Measurements from ENCODE around the gene TUB. TPM values are rescaled to one million over a fixed set of nuclear protein-coding genes. Genes with fewer than 3 reads are reported as not detected.

TUB gene
- total and polyA plus RNA-seq, 2 of the 13 experiments (the other 11 are each of a cell fraction or from before 2014, with no cell fraction given), result 4.3 to 5.6 TPM

DNA sequence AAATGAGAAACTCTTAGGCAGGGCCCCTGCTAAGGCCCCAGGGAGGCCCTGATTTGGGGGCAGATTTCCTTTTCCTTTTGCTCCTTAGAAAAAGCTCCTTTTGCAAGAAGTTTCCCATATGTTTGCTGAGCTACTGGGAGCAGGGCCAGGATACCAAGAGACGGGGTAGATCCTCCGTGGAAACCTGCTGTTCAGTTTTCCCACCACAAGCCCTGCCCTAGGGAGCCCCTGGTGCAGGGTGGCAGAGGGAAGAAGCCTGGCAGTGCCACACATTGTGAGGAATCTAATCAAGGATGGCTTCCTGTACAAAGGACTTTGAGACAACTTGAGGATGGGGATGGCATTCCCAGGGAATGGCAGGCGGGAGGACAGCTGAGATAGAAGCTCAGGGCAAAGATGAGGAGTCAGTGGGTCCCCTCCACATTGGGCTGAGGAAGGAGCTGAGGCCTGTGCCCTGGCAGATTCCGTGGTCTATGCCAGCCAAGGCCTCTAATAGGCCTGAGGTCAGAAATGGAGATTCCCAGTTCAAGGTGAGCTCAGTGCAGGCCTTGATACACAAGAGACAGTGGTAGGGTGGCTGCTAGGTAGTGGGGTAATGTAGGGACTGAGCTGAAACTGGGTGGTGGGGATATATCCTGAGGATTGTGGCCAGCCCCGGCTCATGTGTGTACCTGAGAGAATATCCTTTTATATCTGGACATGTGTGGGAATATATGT, 15.0 kb downstream of the TUB start (continued):
- TF ChIP-seq TEAD2 (CRISPR knock-in tag; IDR thresholded peaks at IDR 0.05) (no peak), ZSCAN9 (CRISPR knock-in tag; IDR thresholded peaks at IDR 0.05; ENCODE audit: borderline replicate concordance) (no peak), POLR2A (IDR thresholded peaks at IDR 0.05; ENCODE audit: insufficient read depth in 1 of 2, low read depth in 2 of 2, low read length in 2 of 2) (no peak)

GRCh38 chr11:8096575-8096974, 15.6 kb downstream of the TUB start:
- no peak for DNase-seq (ENCODE audit: low spot score)
- in situ Hi-C loops (cut with HindIII; ENCODE audit: extremely low pct_ligation_motif_present, low pct_unique_long_range_greater_than_20kb), result loop anchor here (5.0 to 10.0 kb wide), 2 partner anchors 64 to 92 kb away; no protein-coding TSS in a partner anchor
- no peak overlapping the region for H3K27ac ChIP-seq (ENCODE audit: extremely low read length, insufficient read depth, low read length)
- TF ChIP-seq, protein P1, sequence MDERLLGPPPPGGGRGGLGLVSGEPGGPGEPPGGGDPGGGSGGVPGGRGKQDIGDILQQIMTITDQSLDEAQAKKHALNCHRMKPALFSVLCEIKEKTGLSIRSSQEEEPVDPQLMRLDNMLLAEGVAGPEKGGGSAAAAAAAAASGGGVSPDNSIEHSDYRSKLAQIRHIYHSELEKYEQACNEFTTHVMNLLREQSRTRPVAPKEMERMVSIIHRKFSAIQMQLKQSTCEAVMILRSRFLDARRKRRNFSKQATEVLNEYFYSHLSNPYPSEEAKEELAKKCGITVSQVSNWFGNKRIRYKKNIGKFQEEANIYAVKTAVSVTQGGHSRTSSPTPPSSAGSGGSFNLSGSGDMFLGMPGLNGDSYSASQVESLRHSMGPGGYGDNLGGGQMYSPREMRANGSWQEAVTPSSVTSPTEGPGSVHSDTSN (CRISPR knock-in tag; IDR thresholded peaks at IDR 0.05), result no peak
- no peak for TF ChIP-seq ZNF772 (CRISPR knock-in tag; IDR thresholded peaks at IDR 0.05)
- TF ChIP-seq ZHX1 (CRISPR knock-in tag; IDR thresholded peaks at IDR 0.05; ENCODE audit: low read depth), result no peak
- TF ChIP-seq, protein P2, sequence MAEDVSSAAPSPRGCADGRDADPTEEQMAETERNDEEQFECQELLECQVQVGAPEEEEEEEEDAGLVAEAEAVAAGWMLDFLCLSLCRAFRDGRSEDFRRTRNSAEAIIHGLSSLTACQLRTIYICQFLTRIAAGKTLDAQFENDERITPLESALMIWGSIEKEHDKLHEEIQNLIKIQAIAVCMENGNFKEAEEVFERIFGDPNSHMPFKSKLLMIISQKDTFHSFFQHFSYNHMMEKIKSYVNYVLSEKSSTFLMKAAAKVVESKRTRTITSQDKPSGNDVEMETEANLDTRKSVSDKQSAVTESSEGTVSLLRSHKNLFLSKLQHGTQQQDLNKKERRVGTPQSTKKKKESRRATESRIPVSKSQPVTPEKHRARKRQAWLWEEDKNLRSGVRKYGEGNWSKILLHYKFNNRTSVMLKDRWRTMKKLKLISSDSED (CRISPR knock-in tag; IDR thresholded peaks at IDR 0.05), result no peak
- TF ChIP-seq MTA1 (CRISPR knock-in tag; IDR thresholded peaks at IDR 0.05; ENCODE audit: borderline replicate concordance), result no peak
- no peak for TF ChIP-seq KLF12 (CRISPR knock-in tag; IDR thresholded peaks at IDR 0.05; ENCODE audit: borderline replicate concordance)
- no peak for TF ChIP-seq ZNF543 (CRISPR knock-in tag; IDR thresholded peaks at IDR 0.05)
- no peak for TF ChIP-seq PCBP1 (IDR thresholded peaks at IDR 0.05; ENCODE audit: borderline replicate concordance, low read depth, low read length)
- TF ChIP-seq ZNF121 (CRISPR knock-in tag; IDR thresholded peaks at IDR 0.05), result no peak
- no peak for TF ChIP-seq ZNF138 (CRISPR knock-in tag; IDR thresholded peaks at IDR 0.05; ENCODE audit: low read depth)
- TF ChIP-seq SNAPC2 (CRISPR knock-in tag; IDR thresholded peaks at IDR 0.05), result no peak
- no peak for TF ChIP-seq HNRNPK (IDR thresholded peaks at IDR 0.05; ENCODE audit: low read depth, low read length, poor library complexity, severe bottlenecking)
- TF ChIP-seq ZNF343 (CRISPR knock-in tag; IDR thresholded peaks at IDR 0.05), result no peak
- TF ChIP-seq ZSCAN29 (CRISPR knock-in tag; conservative IDR thresholded peaks at IDR 0.05), result no peak
- TF ChIP-seq AKAP8 (CRISPR knock-in tag; IDR thresholded peaks at IDR 0.05), result no peak
- no peak for TF ChIP-seq MIXL1 (CRISPR knock-in tag; IDR thresholded peaks at IDR 0.05)
- TF ChIP-seq ZNF260 (CRISPR knock-in tag; IDR thresholded peaks at IDR 0.05; ENCODE audit: borderline replicate concordance, low read depth), result no peak

More at GRCh38 chr11:8096575-8096974, 15.6 kb downstream of the TUB start:
- H3K9me3 ChIP-seq (ENCODE audit: low read length), result no peaks in the 10 kb centered on the region
- H3K4me3 ChIP-seq (replicated peaks in 1 of 3; ENCODE audit: insufficient read depth in 1 of 3, low read depth in 2 of 3, low read length in 3 of 3), result no peak overlapping the region
- H3K4me2 ChIP-seq (ENCODE audit: low read depth, low read length), result no peak overlapping the region
- intact Hi-C loops (cut with micrococcal nuclease; ENCODE audit: unreplicated experiment), result loop anchor here (5.0 to 10.0 kb wide), 2 partner anchors 202 to 999 kb away; no protein-coding TSS in a partner anchor
- ATAC-seq (no peak), FAIRE-seq (no peak)
- no peak overlapping the region for H3K9ac ChIP-seq (ENCODE audit: insufficient read depth, low read depth, low read length)
- no peaks in the 10 kb centered on the region for H4K20me1 ChIP-seq (ENCODE audit: insufficient read depth, low read length)
- H3K4me1 ChIP-seq (ENCODE audit: insufficient read depth, low read length), result no peaks in the 10 kb centered on the region
- H3K27me3 ChIP-seq (ENCODE audit: control insufficient read depth in 1 of 2, insufficient read depth in 2 of 2, low read length in 2 of 2), result no peaks in the 10 kb centered on the region
- H2AFZ ChIP-seq (ENCODE audit: low read length), result no peak overlapping the region
- H3K79me2 ChIP-seq (ENCODE audit: insufficient read depth, low read length), result no peaks in the 10 kb centered on the region
- CTCF ChIA-PET (ENCODE audit: low intra/inter-chr PET ratio, low total read pairs), result no interaction called here
- H3K36me3 ChIP-seq (replicated peaks in 1 of 2; ENCODE audit: control insufficient read depth in 1 of 2, insufficient read depth in 2 of 2, low read length in 2 of 2), result peaks cover 3 to 4% of the 10 kb centered on the region in 2 experiments; a peak in 3 of 5 replicates
- POLR2A ChIA-PET, result interaction anchor here (0.6 kb wide), 1 partner anchor 172 kb away, joined by 3 read pairs; no protein-coding TSS in a partner anchor
- no TSS peak for BruUV-seq (replicated peaks)
- WGBS (ENCODE audit: low lambda C conversion rate), result 60% methylated on average over 4 of the region's 6 CpGs

Measured in HepG2 (cell line).